Stimulated activated CD4-positive, alpha-beta T cell treated with anti-CD3 and anti-CD28 coated beads, TNF-alpha, amount 100 ng/mL, for 48 hours (primary cell): Measurements from ENCODE around the gene PRKCQ.

Experiments
- DNase-seq, 3 donors: peaks; one replicate each; pipeline ENCODE4 v3.0.0-alpha.2; 2020; ENCODE audit warnings: low read depth in 3 of 3

Gene PRKCQ

GRCh38 chr10:6567884-6568283 is 12.2 kb downstream of the PRKCQ start:
- no peak for DNase-seq

GRCh38 chr10:6567203-6567703 is 12.8 kb downstream of the PRKCQ start:
- DNase-seq, result no peak

- DNase-seq, result no peak
Observed at GRCh38 chr10:6565588-6565987, 14.5 kb downstream of the PRKCQ start.

GRCh38 chr10:6564367-6564766 is 15.7 kb downstream of the PRKCQ start:
- DNase-seq, result no peak

- no peak for DNase-seq
Observed at GRCh38 chr10:6563731-6564130, 16.3 kb downstream of the PRKCQ start.

DNA sequence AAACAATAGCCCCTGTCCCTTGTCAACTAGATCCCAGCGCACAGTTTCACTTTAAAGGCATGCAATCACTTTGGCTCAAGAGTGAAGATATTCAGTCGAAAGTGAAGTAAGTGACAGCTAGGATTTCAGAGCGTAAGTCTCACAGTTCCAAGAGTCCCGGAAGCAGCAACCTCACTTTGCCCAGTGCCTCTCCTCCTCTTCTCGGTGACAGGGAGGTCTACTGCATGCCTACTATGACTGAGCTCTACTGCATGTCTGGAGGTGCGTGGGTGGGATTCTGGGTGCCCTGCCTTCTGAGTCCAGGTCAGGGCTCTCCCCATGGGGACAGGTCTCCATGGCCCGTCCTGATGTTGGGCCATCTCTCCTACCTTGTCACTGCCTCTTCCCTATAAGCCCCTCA is 17.0 kb downstream of the PRKCQ start:
- peak in 1 of 3 donors; percentile 70 for DNase-seq

DNA sequence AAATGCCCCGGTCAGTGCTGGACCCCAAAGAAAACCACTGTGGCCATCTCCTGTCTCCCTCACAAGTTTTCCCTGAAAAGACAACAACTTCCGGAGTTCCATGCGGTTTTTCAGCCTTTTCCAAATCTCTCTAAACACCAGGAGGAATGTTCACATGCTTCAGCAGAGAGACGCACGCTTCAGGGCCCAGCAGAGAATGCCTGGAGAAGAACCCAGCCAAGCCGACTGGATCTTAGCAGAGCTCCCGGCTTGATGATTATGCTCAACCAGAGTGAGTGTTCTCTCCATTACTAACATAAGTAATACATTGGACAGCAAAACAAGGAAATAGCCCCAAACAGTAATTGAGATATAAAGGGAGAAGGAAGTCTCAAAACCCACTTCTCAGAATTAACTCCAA is 17.9 kb downstream of the PRKCQ start:
- no peak for DNase-seq

DNA sequence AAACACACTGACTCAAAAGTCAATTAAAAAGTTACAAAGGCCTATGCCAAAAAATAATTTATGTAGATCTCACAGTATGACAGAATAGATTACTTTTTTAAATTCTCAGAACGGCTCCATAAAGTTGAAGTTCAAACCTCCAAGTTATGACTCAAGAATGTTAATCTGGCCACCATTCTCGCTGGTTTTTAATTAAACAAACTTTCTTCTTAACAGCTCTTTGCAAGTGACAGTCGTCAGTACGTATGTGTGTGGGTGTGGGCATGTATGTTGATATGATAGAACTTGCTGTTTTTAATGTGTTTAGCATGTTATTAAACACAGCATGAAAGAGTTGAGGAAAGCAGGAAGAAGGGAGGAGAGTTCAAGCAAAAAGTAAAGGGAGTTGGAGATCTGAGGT is 18.5 kb downstream of the PRKCQ start:
- no peak for DNase-seq

GRCh38 chr10:6558759-6559461 is 21.2 kb downstream of the PRKCQ start:
- DNase-seq, result no peak

GRCh38 chr10:6558272-6558671 is 21.8 kb downstream of the PRKCQ start:
- DNase-seq, result no peak

GRCh38 chr10:6553937-6554336 is 26.1 kb downstream of the PRKCQ start:
- DNase-seq, result no peak

DNA sequence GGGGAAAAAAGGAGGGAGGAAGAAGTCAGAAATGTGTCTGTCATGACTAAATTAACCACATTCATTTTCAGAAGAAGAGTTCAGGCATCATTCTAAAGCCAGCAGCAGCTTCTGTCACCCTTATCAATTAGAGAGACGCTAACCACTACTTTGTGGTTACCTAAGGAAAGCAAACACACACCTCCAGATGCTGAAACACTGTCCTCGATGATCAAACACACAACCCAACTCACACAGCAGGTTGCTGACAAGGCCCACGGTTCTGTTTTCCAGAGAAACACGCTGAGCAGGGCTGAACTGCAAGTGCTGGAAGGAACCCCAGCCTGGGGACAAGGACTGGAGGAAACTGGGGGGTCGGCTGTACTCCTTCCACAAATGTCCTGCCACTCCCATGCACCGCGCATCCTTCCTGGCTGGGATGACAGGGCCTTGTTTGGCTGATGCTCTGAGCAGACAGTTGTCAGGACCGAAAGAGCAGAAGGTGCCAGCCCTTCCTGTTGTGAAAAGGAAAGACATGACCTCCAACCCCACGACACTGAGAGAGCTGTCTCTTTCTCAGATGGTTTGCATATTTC is 36.6 kb downstream of the PRKCQ start:
- DNase-seq, result peak in 2 of 3 donors; percentile 53 to 55

DNA sequence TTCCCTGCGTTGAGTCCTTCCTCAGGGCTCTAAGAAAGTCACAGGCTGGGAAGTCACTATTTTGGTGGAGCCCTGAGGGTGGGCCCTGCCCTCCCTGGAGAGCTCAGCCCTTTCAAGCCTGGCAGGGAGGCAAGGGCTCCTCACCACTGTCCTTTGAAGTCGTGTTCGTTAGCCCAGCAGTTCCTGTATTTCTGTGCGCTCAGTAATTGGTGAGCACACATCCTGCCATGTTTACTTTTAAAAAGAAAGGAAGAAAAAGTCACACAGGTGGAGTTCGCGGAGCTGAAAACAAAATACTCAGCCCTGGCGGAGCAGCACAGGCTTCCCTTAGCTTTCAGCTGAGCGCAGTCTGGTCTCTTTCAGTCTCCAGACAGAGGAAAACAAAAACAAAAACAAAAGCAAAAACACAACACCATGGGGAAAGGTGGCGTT is 37.1 kb downstream of the PRKCQ start:
- DNase-seq, result no peak

DNA sequence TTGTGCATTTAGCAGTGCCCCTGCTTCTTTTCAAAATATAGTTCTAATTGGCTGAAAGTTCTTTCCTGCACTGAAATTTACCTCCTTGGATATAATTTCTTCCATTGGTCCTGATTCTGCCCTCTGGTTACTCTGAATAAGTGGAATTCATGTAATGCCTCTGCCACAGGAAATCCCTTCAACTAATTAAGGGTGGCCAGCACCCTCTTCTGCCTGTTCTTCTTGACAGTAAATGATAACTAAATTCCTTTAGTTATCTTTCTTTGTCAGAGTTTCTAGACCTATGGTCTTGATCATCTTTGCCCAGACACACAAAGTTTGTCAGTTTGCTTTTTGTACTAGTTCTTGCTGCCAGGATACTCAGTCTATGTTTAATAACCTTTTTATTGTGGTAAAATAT is 40.2 kb downstream of the PRKCQ start:
- no peak for DNase-seq

- DNase-seq, result no peak
Observed at GRCh38 chr10:6537770-6538169, 42.3 kb downstream of the PRKCQ start.

- no peak for DNase-seq
Observed at GRCh38 chr10:6536102-6536501, 44.0 kb downstream of the PRKCQ start.

- DNase-seq, result no peak
Observed at GRCh38 chr10:6535156-6535764, 44.8 kb downstream of the PRKCQ start.

- no peak for DNase-seq
Observed at GRCh38 chr10:6532321-6532720, 47.8 kb downstream of the PRKCQ start.

GRCh38 chr10:6530966-6531365 is 49.1 kb downstream of the PRKCQ start:
- no peak for DNase-seq

DNA sequence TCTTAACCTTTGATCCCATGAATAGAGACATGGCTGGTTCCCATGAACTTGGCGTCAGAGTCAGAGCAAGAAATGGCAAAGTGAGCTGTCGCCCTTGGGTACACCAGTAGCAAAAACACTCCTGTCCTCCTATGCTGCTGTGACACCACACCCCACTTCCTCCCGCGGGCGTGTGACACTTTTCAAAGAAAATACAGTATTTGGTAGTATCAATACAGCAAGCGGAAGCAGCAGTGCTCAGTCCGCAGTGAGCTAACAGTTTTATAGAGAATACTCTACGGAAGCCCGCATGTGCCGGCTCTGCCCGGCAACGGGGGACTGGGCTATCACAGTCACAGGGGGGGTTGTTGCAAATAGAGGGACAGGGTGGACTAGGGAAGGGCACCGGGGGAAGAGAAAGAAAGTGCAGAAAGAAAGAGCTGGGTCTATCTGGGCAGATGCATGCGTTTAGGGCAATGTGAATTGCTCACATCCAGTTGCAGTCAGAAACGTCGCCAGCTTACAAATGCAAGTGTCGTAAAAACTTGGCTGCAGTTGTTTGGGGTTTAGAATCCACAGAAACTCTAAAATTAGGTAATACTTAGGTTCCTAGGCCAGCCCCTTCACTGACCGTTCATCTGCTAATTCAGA is 49.8 kb downstream of the PRKCQ start:
- DNase-seq, result peak; percentile 46 to 68 (median 65)

DNA sequence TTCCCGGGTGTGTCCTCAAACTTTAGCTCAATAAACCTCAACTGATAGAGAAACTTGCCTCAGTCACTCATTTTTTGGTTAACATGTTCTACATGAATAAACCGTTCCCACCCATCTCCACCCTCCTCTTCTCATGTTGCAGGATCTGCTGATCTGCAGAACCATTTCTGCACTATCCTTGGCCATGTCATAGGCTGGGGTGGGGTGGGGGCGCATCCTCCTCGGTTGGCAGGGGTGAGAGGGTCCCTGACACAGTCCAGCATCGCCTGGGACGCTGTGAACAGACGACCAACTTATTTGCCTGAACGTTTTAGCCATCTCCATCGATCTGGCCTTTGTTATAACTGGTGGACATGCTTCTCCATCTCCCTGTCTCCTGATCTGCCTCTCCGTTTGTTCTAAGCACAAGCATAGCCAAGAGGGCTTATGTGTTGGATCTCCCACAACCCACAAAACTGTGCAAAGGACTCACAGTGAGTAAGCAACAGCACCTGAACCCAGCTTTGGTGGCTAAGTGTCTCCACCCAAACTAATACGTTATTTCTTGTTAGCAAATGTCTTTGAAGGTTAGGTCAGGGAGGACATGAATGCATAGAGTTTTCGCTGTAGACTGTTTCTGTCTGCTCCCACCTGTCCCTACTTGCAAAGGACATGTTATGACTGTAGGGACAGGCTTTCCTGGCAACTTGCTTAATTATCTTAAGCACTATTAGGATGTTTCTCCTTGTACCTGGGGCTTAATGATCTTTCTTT is 51.7 kb downstream of the PRKCQ start:
- DNase-seq, result no peak

- DNase-seq, result no peak
Observed at GRCh38 chr10:6525599-6526165, 54.4 kb downstream of the PRKCQ start.
